ENCODE results near the gene ARHGAP22. TPM values are rescaled to one million over a fixed set of nuclear protein-coding genes. Genes with fewer than 3 reads are reported as not detected.

Gene ARHGAP22
- total RNA-seq, 1 experiment from 2014 or later = 9.9 TPM

DNA sequence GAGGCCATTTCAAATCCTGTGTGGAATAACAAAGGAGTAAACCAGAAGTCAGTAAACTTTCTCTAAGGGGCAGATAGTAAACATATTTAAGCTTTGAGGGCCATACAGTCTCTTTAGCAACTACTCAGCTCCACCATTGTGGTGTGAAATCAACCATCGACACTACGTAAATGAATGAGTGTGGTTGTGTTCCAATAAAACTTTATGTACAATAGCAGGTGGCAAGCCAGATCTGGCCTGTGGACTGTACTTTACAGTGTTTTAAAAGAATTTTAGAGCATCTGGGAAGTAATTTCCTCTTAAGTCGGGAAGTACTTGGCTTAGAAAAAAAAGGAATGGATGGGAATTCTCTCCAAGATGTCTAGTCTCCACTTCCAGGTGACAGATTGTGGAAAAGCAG, 71.3 kb downstream of the ARHGAP22 start:
- H3K4me2 ChIP-seq (ENCODE audit: low read length) = no peak overlapping the region
- H2AFZ ChIP-seq (ENCODE audit: low read depth, low read length, poor library complexity, severe bottlenecking) = no peak overlapping the region
- ChIA-PET CTCF (interaction anchor here (1.5 to 2.5 kb wide), 2 partner anchors 9 to 122 kb away, joined by 3 to 9 read pairs; no protein-coding TSS in a partner anchor), POLR2A (no interaction called here), RAD21 (ENCODE audit: low non-redundant PET in 1 of 2, low total read pairs in 2 of 2, uncharacterized antibody in 2 of 2, unreplicated experiment in 2 of 2) (no interaction called here)
- ATAC-seq (no peak), DNase-seq (ENCODE audit: low read depth, low spot score) (no peak)
- no peak overlapping the region for H3K4me3 ChIP-seq (replicated peaks in 1 of 2; ENCODE audit: low read depth in 1 of 2, low read length in 2 of 2)
- no peak overlapping the region for H3K27ac ChIP-seq (ENCODE audit: low read depth, low read length)
- H3K27me3 ChIP-seq (ENCODE audit: insufficient read depth, low read length) = no peaks in the 10 kb centered on the region
- H3K9me3 ChIP-seq (ENCODE audit: control insufficient read depth in 1 of 2, insufficient read depth in 1 of 2, low read depth in 1 of 2, low read length in 2 of 2) = no peaks in the 10 kb centered on the region
- H3K4me1 ChIP-seq (ENCODE audit: control insufficient read depth in 1 of 2, insufficient read depth in 2 of 2, low read length in 2 of 2) = no peaks in the 10 kb centered on the region
- H3K9ac ChIP-seq (ENCODE audit: low read length) = no peak overlapping the region
- no peaks in the 10 kb centered on the region for H3K79me2 ChIP-seq (ENCODE audit: insufficient read depth, low read length)
- intact Hi-C loops (cut with micrococcal nuclease) = no loop called here
- TF ChIP-seq JUND (IDR thresholded peaks at IDR 0.05) = no peak
- no peak for TF ChIP-seq EZH2 (IDR thresholded peaks at IDR 0.05)
- TF ChIP-seq, protein P1, sequence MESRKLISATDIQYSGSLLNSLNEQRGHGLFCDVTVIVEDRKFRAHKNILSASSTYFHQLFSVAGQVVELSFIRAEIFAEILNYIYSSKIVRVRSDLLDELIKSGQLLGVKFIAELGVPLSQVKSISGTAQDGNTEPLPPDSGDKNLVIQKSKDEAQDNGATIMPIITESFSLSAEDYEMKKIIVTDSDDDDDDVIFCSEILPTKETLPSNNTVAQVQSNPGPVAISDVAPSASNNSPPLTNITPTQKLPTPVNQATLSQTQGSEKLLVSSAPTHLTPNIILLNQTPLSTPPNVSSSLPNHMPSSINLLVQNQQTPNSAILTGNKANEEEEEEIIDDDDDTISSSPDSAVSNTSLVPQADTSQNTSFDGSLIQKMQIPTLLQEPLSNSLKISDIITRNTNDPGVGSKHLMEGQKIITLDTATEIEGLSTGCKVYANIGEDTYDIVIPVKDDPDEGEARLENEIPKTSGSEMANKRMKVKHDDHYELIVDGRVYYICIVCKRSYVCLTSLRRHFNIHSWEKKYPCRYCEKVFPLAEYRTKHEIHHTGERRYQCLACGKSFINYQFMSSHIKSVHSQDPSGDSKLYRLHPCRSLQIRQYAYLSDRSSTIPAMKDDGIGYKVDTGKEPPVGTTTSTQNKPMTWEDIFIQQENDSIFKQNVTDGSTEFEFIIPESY (IDR thresholded peaks at IDR 0.05; ENCODE audit: extremely low read depth, insufficient replicate concordance, low read length) = no peak
- no peak for TF ChIP-seq CBX3 (IDR thresholded peaks at IDR 0.05; ENCODE audit: low read depth)
- no peak for TF ChIP-seq SIN3A (IDR thresholded peaks at IDR 0.05; ENCODE audit: low read depth)
- no peak for TF ChIP-seq TCF7L2 (IDR thresholded peaks at IDR 0.05; ENCODE audit: borderline replicate concordance, extremely low read depth, insufficient read depth, insufficient read length)
- BruUV-seq (replicated peaks) = no TSS peak
- no peaks in the 10 kb centered on the region for H4K20me1 ChIP-seq (ENCODE audit: insufficient read depth)
- H3K9me2 ChIP-seq (ENCODE audit: insufficient read depth) = no peaks in the 10 kb centered on the region
- H3K36me3 ChIP-seq (ENCODE audit: control insufficient read depth in 1 of 2, insufficient read depth in 2 of 2, low read length in 2 of 2) = no peaks in the 10 kb centered on the region

DNA sequence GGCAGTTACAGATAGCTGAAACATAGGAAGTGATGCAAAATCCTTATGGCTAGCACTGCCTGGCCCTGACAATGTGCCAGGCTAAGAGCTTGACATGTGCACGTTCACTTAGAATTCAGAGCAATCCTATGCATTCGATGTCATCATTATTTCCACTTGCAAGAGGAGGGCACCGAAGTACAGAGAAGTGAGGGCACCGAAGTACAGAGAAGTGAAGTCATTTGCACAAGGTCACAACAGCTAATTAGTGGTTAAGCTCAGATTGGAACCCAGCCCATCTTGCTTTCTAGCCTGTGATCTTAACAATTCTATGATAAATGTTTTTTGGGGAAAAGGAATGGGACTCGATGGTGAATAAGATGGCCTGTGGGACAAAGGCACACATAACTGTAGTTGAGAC, 73.4 kb downstream of the ARHGAP22 start:
- BruUV-seq (replicated peaks) = no TSS peak
- Histone ChIP-seq H3K9ac (ENCODE audit: low read length) (no peak overlapping the region), H3K4me3 (replicated peaks in 1 of 2; ENCODE audit: low read depth in 1 of 2, low read length in 2 of 2) (no peak overlapping the region), H3K79me2 (ENCODE audit: insufficient read depth, low read length) (no peaks in the 10 kb centered on the region), H3K4me1 (ENCODE audit: control insufficient read depth in 1 of 2, insufficient read depth in 2 of 2, low read length in 2 of 2) (no peaks in the 10 kb centered on the region), H2AFZ (ENCODE audit: low read depth, low read length, poor library complexity, severe bottlenecking) (no peak overlapping the region), H3K9me3 (ENCODE audit: control insufficient read depth in 1 of 2, insufficient read depth in 1 of 2, low read depth in 1 of 2, low read length in 2 of 2) (no peaks in the 10 kb centered on the region), H3K27ac (ENCODE audit: low read depth, low read length) (no peak overlapping the region), H3K36me3 (ENCODE audit: control insufficient read depth in 1 of 2, insufficient read depth in 2 of 2, low read length in 2 of 2) (no peaks in the 10 kb centered on the region), H3K4me2 (ENCODE audit: low read length) (no peak overlapping the region), H4K20me1 (ENCODE audit: insufficient read depth) (no peaks in the 10 kb centered on the region), H3K9me2 (ENCODE audit: insufficient read depth) (no peaks in the 10 kb centered on the region), H3K27me3 (ENCODE audit: insufficient read depth, low read length) (no peaks in the 10 kb centered on the region)
- TF ChIP-seq, protein P2, sequence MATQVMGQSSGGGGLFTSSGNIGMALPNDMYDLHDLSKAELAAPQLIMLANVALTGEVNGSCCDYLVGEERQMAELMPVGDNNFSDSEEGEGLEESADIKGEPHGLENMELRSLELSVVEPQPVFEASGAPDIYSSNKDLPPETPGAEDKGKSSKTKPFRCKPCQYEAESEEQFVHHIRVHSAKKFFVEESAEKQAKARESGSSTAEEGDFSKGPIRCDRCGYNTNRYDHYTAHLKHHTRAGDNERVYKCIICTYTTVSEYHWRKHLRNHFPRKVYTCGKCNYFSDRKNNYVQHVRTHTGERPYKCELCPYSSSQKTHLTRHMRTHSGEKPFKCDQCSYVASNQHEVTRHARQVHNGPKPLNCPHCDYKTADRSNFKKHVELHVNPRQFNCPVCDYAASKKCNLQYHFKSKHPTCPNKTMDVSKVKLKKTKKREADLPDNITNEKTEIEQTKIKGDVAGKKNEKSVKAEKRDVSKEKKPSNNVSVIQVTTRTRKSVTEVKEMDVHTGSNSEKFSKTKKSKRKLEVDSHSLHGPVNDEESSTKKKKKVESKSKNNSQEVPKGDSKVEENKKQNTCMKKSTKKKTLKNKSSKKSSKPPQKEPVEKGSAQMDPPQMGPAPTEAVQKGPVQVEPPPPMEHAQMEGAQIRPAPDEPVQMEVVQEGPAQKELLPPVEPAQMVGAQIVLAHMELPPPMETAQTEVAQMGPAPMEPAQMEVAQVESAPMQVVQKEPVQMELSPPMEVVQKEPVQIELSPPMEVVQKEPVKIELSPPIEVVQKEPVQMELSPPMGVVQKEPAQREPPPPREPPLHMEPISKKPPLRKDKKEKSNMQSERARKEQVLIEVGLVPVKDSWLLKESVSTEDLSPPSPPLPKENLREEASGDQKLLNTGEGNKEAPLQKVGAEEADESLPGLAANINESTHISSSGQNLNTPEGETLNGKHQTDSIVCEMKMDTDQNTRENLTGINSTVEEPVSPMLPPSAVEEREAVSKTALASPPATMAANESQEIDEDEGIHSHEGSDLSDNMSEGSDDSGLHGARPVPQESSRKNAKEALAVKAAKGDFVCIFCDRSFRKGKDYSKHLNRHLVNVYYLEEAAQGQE (IDR thresholded peaks at IDR 0.05; ENCODE audit: low read depth) = no peak
- no peak for TF ChIP-seq SRF (IDR thresholded peaks at IDR 0.05; ENCODE audit: low read depth)
- ChIA-PET POLR2A (no interaction called here), CTCF (no interaction called here), RAD21 (ENCODE audit: low non-redundant PET in 1 of 2, low total read pairs in 2 of 2, uncharacterized antibody in 2 of 2, unreplicated experiment in 2 of 2) (no interaction called here)
- intact Hi-C loops (cut with micrococcal nuclease) = no loop called here
- DNase-seq (ENCODE audit: low read depth, low spot score) = no peak
- no peak for ATAC-seq

All from HCT116 (cell line).